ENCODE results near the gene PLEKHA7. TPM values are rescaled to one million over a fixed set of nuclear protein-coding genes. Genes with fewer than 3 reads are reported as not detected.

The PLEKHA7 gene
- total RNA-seq, 1 donor from 2014 or later, result 37.5 TPM

DNA sequence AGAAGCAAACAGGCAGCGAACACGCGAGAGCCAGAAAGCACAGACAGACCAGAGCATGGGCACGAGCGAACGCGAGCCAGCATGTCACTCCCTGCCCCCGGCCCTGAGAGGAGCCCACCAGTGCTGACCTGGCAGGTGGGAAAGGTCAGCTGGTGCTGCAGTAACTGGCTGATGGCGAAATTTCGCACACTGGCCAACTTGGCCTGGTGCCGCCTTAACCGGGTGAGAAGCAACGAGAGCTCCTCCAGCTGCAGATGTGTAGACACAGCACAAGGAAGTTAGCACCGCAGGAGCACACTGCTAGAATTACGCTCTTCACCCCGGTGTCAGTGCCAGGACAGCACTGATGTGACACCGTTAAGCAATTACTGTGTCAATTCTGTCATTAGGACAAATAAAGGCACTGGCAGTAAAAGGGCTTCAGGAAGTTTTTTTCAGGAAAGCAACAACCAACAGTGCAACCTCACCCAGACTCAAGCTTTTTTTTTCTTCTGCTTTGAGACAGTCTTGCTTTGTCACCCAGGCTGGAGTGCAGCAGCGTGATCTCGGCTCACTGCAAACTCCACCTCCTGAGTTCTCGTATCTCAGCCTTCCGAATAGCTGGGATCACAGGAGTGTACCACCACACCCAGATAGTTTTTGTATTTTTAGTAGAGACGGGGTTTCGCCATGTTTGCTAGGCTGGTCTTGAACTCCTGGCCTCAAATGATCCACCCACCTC is 199.0 kb downstream of the PLEKHA7 start:
- no peak for DNase-seq (ENCODE audit: low read depth)
- no peak overlapping the region for H3K4me3 ChIP-seq (ENCODE audit: low read depth, low read length)
- TF ChIP-seq, protein P1, sequence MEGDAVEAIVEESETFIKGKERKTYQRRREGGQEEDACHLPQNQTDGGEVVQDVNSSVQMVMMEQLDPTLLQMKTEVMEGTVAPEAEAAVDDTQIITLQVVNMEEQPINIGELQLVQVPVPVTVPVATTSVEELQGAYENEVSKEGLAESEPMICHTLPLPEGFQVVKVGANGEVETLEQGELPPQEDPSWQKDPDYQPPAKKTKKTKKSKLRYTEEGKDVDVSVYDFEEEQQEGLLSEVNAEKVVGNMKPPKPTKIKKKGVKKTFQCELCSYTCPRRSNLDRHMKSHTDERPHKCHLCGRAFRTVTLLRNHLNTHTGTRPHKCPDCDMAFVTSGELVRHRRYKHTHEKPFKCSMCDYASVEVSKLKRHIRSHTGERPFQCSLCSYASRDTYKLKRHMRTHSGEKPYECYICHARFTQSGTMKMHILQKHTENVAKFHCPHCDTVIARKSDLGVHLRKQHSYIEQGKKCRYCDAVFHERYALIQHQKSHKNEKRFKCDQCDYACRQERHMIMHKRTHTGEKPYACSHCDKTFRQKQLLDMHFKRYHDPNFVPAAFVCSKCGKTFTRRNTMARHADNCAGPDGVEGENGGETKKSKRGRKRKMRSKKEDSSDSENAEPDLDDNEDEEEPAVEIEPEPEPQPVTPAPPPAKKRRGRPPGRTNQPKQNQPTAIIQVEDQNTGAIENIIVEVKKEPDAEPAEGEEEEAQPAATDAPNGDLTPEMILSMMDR (conservative IDR thresholded peaks at IDR 0.05; ENCODE audit: low read depth, low read length), result no peak

DNA sequence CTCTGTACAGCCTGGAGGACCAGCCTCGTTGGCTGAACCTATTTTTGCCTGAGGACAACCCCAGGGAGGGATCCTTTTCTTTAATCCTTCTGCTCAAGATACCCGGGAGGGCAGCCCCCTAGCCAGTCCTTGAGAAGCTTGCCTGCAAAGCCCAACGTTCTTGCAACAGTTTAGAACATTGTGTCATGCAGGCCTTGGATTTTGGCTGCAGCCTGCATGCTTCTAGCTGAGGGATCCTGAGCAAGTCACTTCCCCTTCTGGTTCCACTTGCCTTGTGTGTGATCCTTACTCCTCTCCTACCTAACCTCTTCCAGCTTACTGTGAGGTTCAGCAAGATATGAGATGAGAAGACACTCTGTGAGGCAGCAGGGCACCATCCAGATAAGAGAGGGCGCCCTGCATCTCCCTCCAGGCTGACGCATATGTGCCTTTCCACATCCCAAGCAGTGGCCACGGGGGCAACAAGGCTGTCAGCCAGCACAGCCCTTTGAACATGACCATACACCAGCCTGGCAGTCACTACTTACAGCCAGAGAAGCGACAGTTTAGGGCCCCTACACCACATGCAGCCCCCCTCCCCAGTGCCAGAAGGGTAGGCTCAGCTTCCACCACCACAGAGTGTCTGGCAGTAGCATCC is 199.7 kb downstream of the PLEKHA7 start:
- H3K4me3 ChIP-seq (ENCODE audit: low read depth, low read length), result no peak overlapping the region
- TF ChIP-seq, protein P1 (conservative IDR thresholded peaks at IDR 0.05; ENCODE audit: low read depth, low read length), result no peak
- DNase-seq (ENCODE audit: low read depth), result no peak

DNA sequence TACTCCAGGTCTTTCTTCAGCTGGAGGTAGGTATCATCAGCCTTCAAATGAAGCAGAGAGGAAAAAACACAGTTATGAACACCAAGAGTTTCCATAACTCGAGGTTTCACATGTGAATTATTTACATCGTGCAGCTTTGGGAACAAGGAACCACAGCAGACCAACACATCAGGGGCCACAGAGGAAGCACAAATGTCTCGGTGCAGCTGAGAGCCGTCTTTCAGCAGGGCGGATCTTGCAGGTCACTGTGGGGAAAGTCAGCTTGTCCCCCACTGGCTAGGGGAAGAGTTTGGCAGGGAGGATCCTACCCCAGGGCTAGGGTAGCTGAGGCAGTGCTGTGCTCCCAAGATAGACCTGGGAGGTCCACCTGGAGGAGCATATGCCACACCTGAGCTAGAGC is 201.1 kb downstream of the PLEKHA7 start:
- TF ChIP-seq, protein P1 (conservative IDR thresholded peaks at IDR 0.05; ENCODE audit: low read depth, low read length), result no peak
- H3K4me3 ChIP-seq (ENCODE audit: low read depth, low read length), result no peak overlapping the region
- DNase-seq (ENCODE audit: low read depth), result no peak

DNA sequence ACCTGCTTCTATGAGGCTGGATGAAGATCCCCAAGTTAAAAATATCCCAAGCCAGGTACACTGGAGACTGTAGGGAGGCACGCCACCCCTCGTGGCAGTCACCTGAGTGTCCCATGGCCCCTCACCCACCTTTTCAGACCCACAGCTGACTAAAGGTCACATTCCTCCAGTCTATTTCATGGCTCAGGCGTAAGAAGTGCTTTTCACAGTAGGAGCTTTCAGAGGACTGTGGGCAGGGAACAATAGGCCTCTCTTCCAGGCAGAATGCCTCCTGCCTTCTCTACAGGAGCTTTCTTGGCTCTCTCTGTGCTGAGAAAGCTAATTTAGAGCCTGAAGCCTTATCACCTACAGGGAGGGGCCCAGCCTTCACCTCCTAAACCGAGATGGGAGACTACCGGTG is 201.9 kb downstream of the PLEKHA7 start:
- TF ChIP-seq, protein P1 (conservative IDR thresholded peaks at IDR 0.05; ENCODE audit: low read depth, low read length), result no peak
- no peak for DNase-seq (ENCODE audit: low read depth)
- no peak overlapping the region for H3K4me3 ChIP-seq (ENCODE audit: low read depth, low read length)

DNA sequence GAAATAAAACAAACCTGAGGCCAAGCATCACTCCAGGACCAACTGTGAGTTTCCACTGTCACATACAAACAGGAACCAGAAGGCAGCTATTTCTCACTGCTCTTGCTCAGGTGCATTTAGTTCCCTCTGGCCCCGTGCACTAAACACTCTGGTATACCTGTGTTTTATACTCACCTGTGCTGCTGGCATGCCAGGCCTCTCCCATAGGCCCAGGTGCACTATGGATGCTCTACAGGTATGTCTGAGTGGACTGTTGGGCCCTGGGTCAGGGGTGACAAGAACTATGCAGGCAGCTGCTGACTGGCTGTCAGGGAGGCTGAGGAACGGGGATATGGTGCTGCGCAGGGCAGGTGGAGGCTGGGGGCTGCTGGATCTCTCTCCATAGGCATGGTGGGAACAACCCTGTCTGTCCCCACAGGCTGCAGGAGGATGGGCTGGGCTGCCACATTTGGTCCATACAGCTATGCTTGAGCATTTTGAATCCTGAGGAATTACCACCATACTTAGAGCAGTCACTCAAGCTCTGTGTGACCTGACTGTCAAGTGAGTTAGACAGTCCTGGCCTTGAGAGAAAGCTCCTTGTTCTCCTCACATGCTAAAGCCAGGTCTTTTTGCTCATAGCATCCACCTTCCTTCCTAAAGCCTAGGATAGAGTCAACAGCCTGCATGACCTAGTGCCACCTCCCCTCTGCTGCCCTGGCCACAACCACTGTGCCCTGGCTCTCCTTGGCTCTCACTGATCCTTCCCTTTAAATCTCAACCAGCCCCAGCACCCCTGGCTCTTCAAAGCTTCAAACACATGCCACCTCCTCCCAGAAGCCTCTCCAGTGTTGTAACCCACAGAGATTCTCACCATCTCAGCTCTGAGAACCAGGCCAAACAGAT is 202.8 kb downstream of the PLEKHA7 start:
- TF ChIP-seq, protein P1 (conservative IDR thresholded peaks at IDR 0.05; ENCODE audit: low read depth, low read length), result no peak
- no peak overlapping the region for H3K4me3 ChIP-seq (ENCODE audit: low read depth, low read length)
- no peak for DNase-seq (ENCODE audit: low read depth)

DNA sequence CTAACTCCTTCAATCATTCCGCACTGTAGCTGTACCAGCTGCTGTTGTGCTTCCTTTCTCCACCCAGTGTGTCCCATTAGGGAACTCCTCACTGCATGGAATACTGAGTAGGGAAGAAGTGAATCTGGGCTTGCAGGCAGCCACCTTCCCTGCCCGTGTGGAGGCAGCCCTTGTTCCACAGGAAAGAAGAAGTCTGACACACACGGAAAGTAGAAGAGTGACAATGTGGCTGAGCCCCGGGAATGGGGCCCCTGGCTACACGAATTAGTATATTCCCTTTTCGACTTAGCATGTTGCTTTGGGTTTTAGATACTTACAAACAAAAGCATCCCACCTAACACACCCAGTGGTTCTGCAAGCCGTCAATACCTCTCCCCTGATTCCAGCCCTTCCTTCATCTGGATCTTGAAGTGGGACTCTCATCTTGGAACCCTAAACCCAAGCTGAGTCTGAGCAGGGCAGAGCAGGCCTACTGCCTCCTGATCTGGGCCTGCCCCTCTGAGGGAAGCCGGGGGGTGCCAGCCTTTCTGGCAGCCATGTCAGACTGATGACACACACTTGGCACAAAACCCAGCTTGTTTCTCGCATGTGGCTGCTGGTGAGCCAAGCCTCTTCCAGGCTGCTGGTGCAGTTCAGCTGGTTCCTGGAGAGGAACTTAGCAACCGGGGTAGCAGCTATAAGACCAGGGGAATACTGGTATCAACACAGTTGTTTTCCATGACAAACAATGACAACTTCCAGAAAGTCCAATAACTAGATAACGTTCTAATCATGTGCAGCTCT is 204.1 kb downstream of the PLEKHA7 start:
- H3K4me3 ChIP-seq (ENCODE audit: low read depth, low read length), result no peak overlapping the region
- TF ChIP-seq, protein P1 (conservative IDR thresholded peaks at IDR 0.05; ENCODE audit: low read depth, low read length), result no peak
- no peak for DNase-seq (ENCODE audit: low read depth)
